ENCODE data around the gene GPR15LG. TPM values are rescaled to one million over a fixed set of nuclear protein-coding genes. Genes with fewer than 3 reads are reported as not detected.

The GPR15LG gene
- total RNA-seq, 1 experiment from 2014 or later = not detected

DNA sequence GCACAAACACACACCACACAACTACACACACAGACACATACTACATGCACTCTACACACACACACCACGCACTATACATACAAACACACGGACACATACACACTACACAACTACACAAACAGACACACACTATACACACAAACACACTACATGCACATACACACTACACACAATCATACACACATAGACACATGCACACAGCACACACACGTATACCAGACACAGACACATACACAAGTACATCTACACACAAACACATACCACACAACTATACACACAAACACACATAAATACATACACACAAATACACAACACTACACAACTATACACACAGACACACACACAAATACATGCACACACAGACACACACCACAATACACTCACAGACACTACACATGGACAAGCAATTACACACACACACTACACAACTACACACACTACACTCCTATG is 4.6 kb downstream of the GPR15LG start:
- intact Hi-C loops (cut with micrococcal nuclease) = no loop called here
- no peaks in the 10 kb centered on the region for H3K36me3 ChIP-seq (ENCODE audit: control insufficient read depth in 1 of 2, insufficient read depth in 2 of 2, low read length in 2 of 2)
- POLR2A ChIA-PET = no interaction called here
- CTCF ChIA-PET = no interaction called here
- no peak overlapping the region for H3K4me2 ChIP-seq (ENCODE audit: low read length)
- no peaks in the 10 kb centered on the region for H3K4me1 ChIP-seq (ENCODE audit: control insufficient read depth in 1 of 2, insufficient read depth in 2 of 2, low read length in 2 of 2)
- BruUV-seq (replicated peaks) = no TSS peak
- no peaks in the 10 kb centered on the region for H4K20me1 ChIP-seq (ENCODE audit: insufficient read depth)
- no peak overlapping the region for H3K9ac ChIP-seq (ENCODE audit: low read length)
- H3K79me2 ChIP-seq (ENCODE audit: insufficient read depth, low read length) = no peaks in the 10 kb centered on the region
- no peak for ATAC-seq
- no peak overlapping the region for H3K4me3 ChIP-seq (replicated peaks in 1 of 2; ENCODE audit: low read depth in 1 of 2, low read length in 2 of 2)
- no peaks in the 10 kb centered on the region for H3K9me2 ChIP-seq (ENCODE audit: insufficient read depth)
- DNase-seq (ENCODE audit: low read depth, low spot score) = no peak
- TF ChIP-seq ATF3 (IDR thresholded peaks at IDR 0.05) (no peak), SIN3A (IDR thresholded peaks at IDR 0.05; ENCODE audit: low read depth) (no peak), MAX (IDR thresholded peaks at IDR 0.05) (no peak), YY1 (IDR thresholded peaks at IDR 0.05; ENCODE audit: extremely low read depth, insufficient replicate concordance, low read depth, low read length) (no peak), SP1 (IDR thresholded peaks at IDR 0.05; ENCODE audit: low read depth) (no peak), ZNF274 (IDR thresholded peaks at IDR 0.05; ENCODE audit: low read depth, low read length) (no peak), SRF (IDR thresholded peaks at IDR 0.05; ENCODE audit: low read depth) (no peak), TCF7L2 (IDR thresholded peaks at IDR 0.05; ENCODE audit: borderline replicate concordance, extremely low read depth, insufficient read depth, insufficient read length) (no peak), ELF1 (IDR thresholded peaks at IDR 0.05; ENCODE audit: borderline replicate concordance, low read depth) (no peak), ZFX (IDR thresholded peaks at IDR 0.05) (no peak), POLR2AphosphoS5 (IDR thresholded peaks at IDR 0.05; ENCODE audit: low read depth, low read length) (no peak), POLR2A (IDR thresholded peaks at IDR 0.05; ENCODE audit: borderline replicate concordance, extremely low read depth, insufficient read depth, insufficient read length) (no peak), CEBPB (IDR thresholded peaks at IDR 0.05; ENCODE audit: low read depth) (no peak)
- TF ChIP-seq, protein P1, sequence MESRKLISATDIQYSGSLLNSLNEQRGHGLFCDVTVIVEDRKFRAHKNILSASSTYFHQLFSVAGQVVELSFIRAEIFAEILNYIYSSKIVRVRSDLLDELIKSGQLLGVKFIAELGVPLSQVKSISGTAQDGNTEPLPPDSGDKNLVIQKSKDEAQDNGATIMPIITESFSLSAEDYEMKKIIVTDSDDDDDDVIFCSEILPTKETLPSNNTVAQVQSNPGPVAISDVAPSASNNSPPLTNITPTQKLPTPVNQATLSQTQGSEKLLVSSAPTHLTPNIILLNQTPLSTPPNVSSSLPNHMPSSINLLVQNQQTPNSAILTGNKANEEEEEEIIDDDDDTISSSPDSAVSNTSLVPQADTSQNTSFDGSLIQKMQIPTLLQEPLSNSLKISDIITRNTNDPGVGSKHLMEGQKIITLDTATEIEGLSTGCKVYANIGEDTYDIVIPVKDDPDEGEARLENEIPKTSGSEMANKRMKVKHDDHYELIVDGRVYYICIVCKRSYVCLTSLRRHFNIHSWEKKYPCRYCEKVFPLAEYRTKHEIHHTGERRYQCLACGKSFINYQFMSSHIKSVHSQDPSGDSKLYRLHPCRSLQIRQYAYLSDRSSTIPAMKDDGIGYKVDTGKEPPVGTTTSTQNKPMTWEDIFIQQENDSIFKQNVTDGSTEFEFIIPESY (IDR thresholded peaks at IDR 0.05; ENCODE audit: extremely low read depth, insufficient replicate concordance, low read length) = no peak
- H2AFZ ChIP-seq (ENCODE audit: low read depth, low read length, poor library complexity, severe bottlenecking) = no peak overlapping the region
- no peaks in the 10 kb centered on the region for H3K9me3 ChIP-seq (ENCODE audit: control insufficient read depth in 1 of 2, insufficient read depth in 1 of 2, low read depth in 1 of 2, low read length in 2 of 2)
- no peaks in the 10 kb centered on the region for H3K27me3 ChIP-seq (ENCODE audit: insufficient read depth, low read length)
- RAD21 ChIA-PET (ENCODE audit: low non-redundant PET in 1 of 2, low total read pairs in 2 of 2, uncharacterized antibody in 2 of 2, unreplicated experiment in 2 of 2) = no interaction called here
- no peak overlapping the region for H3K27ac ChIP-seq (ENCODE audit: low read depth, low read length)
